HG03342 (cell line): Measurements from ENCODE around the gene SLC6A17.

Experiments used
- ATAC-seq: cut with Tn5 transposase; IDR thresholded peaks from one replicate; pipeline ENCODE4 v1.9.1; 2021; ENCODE audit warnings: mild to moderate bottlenecking, moderate library complexity; ENCODE audit not compliant: unreplicated experiment

The SLC6A17 gene

GRCh38 chr1:110172001-110172400 is 21.7 kb downstream of the SLC6A17 start:
- no peak for ATAC-seq

DNA sequence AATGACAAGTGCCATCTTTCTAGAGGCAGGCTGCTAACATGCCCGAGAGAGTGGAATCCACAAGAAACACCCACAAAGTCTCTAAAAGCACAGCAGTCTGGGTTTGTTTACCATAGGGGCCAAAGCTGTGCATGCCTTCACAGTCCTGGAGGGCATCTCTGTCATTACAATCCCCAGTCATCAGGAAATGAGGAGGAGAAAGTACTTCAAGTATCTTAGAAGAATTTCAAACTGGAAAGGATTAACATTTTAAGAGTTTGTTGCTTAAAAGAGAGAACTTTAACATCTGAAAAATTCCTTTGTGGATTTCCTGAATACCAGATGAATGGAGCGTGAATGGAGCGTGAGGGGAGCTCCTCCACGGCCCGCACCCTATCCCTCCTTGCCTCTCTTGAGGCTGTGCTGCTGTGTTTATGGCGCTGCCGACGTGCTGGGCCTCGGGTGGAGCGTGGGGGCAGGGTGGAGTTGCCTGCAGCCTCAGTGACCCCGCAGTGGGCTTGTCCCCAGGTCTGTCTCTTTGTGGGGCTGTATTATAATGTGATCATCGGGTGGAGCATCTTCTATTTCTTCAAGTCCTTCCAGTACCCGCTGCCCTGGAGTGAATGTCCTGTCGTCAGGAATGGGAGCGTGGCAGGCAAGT is 23.3 kb downstream of the SLC6A17 start:
- ATAC-seq: no peak

DNA sequence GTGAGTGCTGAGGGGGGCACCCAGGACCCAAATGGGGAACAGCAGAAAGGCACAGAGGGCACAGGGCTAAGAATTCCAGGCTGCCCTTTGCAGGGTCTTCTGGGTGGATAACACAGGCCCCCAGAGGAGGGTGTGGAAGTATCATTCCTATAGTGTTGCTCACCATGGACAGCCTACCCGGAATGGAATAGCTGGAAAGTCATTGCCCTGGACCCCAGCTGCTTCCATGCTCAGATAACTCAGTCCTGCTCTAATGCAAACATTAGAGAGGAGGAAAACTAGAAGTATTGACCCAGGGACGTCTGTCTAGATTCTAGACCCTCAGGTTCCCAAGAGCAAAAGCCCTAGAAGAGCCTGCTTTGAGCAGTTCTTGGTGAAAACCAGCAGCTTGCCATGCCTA is 24.7 kb downstream of the SLC6A17 start:
- no peak for ATAC-seq

DNA sequence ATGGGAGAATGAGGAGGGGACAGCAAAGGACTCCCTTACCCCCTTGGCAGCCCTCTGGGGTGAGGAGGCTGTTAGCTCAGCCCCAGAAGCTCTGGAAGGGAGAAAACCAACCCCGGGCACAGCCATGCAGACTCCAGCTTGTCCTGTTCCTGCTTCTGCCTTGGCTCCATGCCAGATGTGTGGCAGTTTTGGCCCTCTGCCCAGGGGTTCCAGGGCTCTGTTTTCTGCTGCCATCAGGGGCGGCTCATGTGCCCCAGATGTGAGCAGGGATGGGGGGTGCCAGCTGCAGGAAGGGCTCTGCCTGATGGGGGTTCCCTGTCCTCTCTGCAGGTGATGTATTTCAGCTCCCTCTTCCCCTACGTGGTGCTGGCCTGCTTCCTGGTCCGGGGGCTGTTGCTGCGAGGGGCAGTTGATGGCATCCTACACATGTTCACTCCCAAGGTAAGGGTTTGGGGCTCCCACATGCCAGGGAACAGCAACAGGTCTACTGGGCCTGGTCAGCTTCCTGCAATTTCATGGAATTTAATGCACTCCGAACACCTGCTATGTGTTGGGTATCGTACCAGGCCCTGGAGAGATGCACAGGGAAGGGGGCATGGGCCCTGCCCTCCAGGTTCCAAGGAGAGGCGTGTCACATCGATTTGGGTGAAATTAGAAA is 26.1 kb downstream of the SLC6A17 start:
- no peak for ATAC-seq

- ATAC-seq: no peak
These were observed 27.5 kb downstream of the SLC6A17 start for GRCh38 chr1:110177775-110178174.

DNA sequence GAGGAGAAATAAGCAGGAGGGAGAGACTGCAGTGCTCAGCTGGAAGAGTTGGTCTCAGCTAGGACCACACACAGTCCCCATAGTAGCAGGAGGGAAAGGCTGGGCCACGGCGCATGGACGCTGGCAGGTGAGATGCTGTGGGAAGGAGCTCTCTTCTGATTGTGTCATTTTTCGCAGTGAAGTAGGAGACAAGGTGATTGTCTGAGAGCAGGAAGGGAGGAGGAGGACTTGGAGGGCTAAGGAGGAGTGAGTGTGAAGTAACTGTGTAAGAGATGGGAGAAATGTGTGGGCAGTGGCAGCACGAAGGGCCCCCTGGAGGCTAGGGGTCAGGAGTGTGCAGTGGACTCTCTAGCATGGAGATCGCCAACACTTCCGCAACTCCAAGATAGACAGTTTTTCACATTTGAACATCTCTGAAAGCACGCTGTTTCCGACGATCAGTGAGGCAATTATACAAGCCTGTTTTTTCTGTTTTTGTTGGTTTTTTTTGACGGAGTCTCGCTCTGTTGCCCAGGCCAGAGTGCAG is 33.4 kb downstream of the SLC6A17 start:
- no peak for ATAC-seq

- no peak for ATAC-seq
These were observed 34.2 kb downstream of the SLC6A17 start for GRCh38 chr1:110184446-110184845.

GRCh38 chr1:110185181-110185580 is 34.9 kb downstream of the SLC6A17 start:
- ATAC-seq: no peak

GRCh38 chr1:110186558-110186957 is 36.3 kb downstream of the SLC6A17 start:
- no peak for ATAC-seq

- ATAC-seq: no peak
These were observed 37.0 kb downstream of the SLC6A17 start for GRCh38 chr1:110187139-110187890.

- ATAC-seq: no peak
These were observed 37.8 kb downstream of the SLC6A17 start for GRCh38 chr1:110188035-110188618.

DNA sequence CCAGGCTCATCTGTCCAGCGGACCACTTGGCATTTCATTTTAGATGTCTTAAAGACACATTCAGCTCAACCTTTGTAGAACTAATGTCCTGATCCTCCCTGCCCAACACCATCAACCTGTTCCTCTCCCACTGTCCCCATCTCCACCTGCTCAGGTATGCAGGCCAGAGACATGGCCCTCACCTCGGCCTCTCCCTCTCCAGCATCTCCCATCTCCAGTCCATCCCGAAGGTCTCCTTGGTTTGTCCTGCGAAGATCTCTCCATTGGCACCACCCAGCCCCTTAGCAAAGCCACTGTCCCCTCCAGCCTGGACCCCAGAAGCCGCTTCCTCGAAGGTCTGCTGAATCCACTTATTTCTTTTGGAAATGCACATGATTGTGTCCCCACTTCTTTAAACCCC is 38.9 kb downstream of the SLC6A17 start:
- ATAC-seq: no peak

GRCh38 chr1:110190282-110190929 is 40.1 kb downstream of the SLC6A17 start:
- ATAC-seq: no peak

GRCh38 chr1:110192541-110192940 is 42.2 kb downstream of the SLC6A17 start:
- ATAC-seq: no peak

GRCh38 chr1:110195196-110195595 is 44.9 kb downstream of the SLC6A17 start:
- no peak for ATAC-seq

- ATAC-seq: peak; percentile 70
These were observed 46.8 kb downstream of the SLC6A17 start for GRCh38 chr1:110196917-110197765.

GRCh38 chr1:110197905-110198629 is 47.8 kb downstream of the SLC6A17 start:
- no peak for ATAC-seq

GRCh38 chr1:110198746-110199145 is 48.5 kb downstream of the SLC6A17 start:
- no peak for ATAC-seq

DNA sequence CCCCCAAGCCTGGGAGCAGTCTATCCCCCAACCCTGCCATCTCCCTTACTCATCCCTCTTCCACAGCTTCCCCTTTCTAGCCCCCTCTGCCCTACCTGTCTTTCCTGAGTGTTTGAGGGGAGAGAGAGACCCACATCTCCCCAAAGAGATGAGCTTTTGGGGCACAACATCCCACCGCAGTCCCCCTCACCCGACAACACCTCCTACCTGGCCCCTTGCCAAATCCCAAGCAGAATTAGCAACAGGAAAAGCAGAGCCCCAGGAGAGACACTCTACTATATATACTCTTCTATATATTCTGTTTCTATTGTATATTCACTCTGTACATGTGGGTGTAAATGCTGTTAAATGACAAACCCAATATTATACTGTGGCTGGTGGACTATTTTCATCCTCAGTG is 49.9 kb downstream of the SLC6A17 start:
- no peak for ATAC-seq
